Measurements from ENCODE around the gene PTPRN2.

GRCh38 chr7:158574308-158575036 lies 13.2 kb downstream of the PTPRN2 start:
- no peak for TF ChIP-seq POLR2A (IDR thresholded peaks at IDR 0.05)
- TF ChIP-seq, protein P1, sequence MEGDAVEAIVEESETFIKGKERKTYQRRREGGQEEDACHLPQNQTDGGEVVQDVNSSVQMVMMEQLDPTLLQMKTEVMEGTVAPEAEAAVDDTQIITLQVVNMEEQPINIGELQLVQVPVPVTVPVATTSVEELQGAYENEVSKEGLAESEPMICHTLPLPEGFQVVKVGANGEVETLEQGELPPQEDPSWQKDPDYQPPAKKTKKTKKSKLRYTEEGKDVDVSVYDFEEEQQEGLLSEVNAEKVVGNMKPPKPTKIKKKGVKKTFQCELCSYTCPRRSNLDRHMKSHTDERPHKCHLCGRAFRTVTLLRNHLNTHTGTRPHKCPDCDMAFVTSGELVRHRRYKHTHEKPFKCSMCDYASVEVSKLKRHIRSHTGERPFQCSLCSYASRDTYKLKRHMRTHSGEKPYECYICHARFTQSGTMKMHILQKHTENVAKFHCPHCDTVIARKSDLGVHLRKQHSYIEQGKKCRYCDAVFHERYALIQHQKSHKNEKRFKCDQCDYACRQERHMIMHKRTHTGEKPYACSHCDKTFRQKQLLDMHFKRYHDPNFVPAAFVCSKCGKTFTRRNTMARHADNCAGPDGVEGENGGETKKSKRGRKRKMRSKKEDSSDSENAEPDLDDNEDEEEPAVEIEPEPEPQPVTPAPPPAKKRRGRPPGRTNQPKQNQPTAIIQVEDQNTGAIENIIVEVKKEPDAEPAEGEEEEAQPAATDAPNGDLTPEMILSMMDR (IDR thresholded peaks at IDR 0.05): no peak
